Lower leg skin (tissue), 3 donors: ENCODE measurements around the gene ACBD3.

Experiments used
- CTCF ChIP-seq, 3 donors: fragments of 450-650 bp; IDR thresholded peaks; one replicate each; pipeline ENCODE4 v1.5.1; 2016; ENCODE audit warnings: antibody characterized with exemption in 3 of 3, mild to moderate bottlenecking in 3 of 3, moderate library complexity in 2 of 3
- POLR2A ChIP-seq, 2 donors: fragments of 450-650 bp; IDR thresholded peaks; one replicate each; pipeline ENCODE4 v1.6.1; 2016 to 2017; ENCODE audit warnings: antibody characterized with exemption in 2 of 2, mild to moderate bottlenecking in 1 of 2, moderate library complexity in 1 of 2

DNA sequence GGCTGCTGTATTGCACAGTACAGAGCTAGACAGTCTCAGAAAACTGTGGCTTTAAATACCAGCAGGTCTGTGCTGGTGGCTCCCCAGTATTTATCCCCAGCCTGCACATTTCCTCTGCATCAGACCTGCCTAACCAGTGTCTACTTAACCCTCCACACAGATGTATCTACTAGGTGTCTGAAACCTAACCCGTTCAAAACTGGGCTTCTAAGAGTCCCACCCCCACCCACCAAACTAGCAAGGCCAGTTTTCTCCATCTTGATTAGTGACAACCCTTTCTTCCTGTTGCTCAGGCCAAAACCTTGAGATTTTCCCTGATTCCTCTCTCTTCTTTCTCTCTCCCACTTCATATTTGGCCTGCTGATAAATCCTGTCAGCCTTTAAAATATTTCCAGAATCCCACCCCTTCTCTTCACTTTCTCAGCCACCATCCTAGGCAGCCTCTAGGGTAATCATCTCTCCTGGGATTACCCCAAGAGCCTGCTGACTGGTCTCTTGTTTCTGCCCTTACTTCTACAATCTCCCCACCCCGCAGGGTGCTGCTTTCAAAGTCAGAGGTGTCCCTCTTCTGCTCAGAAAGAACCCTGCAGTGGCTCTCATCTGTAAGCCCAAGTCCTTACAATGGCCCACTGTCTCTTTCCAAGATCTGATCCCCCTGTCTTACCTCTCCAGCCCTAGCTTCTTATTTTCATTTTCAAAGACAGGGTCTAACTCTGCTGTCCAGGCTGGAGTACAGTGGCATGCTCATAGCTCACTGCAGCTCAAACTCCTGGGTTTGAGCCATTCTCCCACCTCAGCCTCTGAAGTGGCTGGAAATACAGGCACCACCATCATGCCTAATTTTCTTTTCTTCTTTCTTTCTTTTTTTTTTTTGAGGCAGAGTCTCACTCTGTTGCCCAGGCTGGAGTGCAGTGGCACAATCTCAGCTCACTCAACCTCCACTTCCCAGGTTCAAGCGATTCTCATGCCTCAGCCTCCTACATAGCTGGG is 78.8 kb downstream of the ACBD3 start:
- no peak for TF ChIP-seq CTCF (IDR thresholded peaks at IDR 0.05)
- TF ChIP-seq POLR2A (IDR thresholded peaks at IDR 0.05): no peak
